SK-N-MC (cell line): ENCODE measurements around the gene PDP2.

Experiments used
- DNase-seq: peaks from one replicate; pipeline ENCODE4 v3.0.0-alpha.2; 2011; ENCODE audit warnings: low read depth, low spot score
- H3K27ac ChIP-seq: fragments of 200-600 bp; sonication (generic); 2 replicates; pipeline ENCODE4 v1.5.1; 2016; ENCODE audit warnings: mixed run types
- H3K36me3 ChIP-seq: fragments of 200-600 bp; sonication (generic); 2 replicates; pipeline ENCODE4 v1.6.1; 2017; ENCODE audit warnings: antibody characterized with exemption, low read length, mixed read lengths; ENCODE audit not compliant: insufficient read depth
- H3K4me3 ChIP-seq: fragments of 200-600 bp; sonication (generic); 2 replicates; pipeline ENCODE4 v1.5.1; 2016
- H3K9ac ChIP-seq: fragments of 200-600 bp; sonication (generic); 2 replicates; pipeline ENCODE4 v1.8.0; 2017; ENCODE audit warnings: mixed run types, mixed read lengths; ENCODE audit not compliant: insufficient read length
- H3K9me3 ChIP-seq: fragments of 200-600 bp; sonication (generic); 2 replicates; pipeline ENCODE4 v1.6.1; 2017; ENCODE audit warnings: low read depth, mild to moderate bottlenecking, antibody characterized with exemption, low read length, moderate library complexity, mixed read lengths
- EZH2 ChIP-seq: fragments of 200-600 bp; sonication (generic); IDR thresholded peaks from one replicate; pipeline ENCODE4 v1.6.1; 2017; ENCODE audit warnings: antibody characterized with exemption
- FOXP2 ChIP-seq: optimal IDR thresholded peaks from 2 replicates; pipeline ENCODE3; 2011; ENCODE audit warnings: mild to moderate bottlenecking, moderate library complexity; ENCODE audit not compliant: insufficient read depth; ENCODE audit errors: extremely low read length, control extremely low read depth
- POLR2AphosphoS5 ChIP-seq: IDR thresholded peaks from 2 replicates; pipeline ENCODE4 v1.6.1; 2012; ENCODE audit warnings: mild to moderate bottlenecking, low read depth, low read length, borderline replicate concordance

The PDP2 gene

GRCh38 chr16:66844342-66845079 lies 35.8 kb upstream of the PDP2 start, which contains the start of gene CA7:
Gene CA7 (plus strand): TSS chr16:66844414. CDS start chr16:66844488, 74 bp downstream.
- Histone ChIP-seq H3K9me3 (no peaks in the 10 kb centered on the region), H3K9ac (no peak within 1 kb of the TSS), H3K4me3 (peak within 1 kb of the TSS; percentile 22; the same call in 1 of the 2 replicates), H3K36me3 (no peaks in the 10 kb centered on the region), H3K27ac (no peak within 1 kb of the TSS)
- DNase-seq, result no peak
- no peak for TF ChIP-seq POLR2AphosphoS5
- no peak for TF ChIP-seq FOXP2
- no peak for TF ChIP-seq EZH2

- no peak for DNase-seq
- TF ChIP-seq FOXP2 (no peak), EZH2 (no peak)
- Histone ChIP-seq H3K4me3 (peak overlapping the region; percentile 22; the same call in 1 of the 2 replicates), H3K27ac (no peak overlapping the region), H3K9ac (no peak overlapping the region), H3K9me3 (no peaks in the 10 kb centered on the region), H3K36me3 (no peaks in the 10 kb centered on the region)
Measured at GRCh38 chr16:66845080-66845410, 35.3 kb upstream of the PDP2 start.

- no peaks in the 10 kb centered on the region for H3K36me3 ChIP-seq
- DNase-seq, result no peak
- H3K4me3 ChIP-seq, result no peak overlapping the region
- H3K9me3 ChIP-seq, result no peaks in the 10 kb centered on the region
- H3K9ac ChIP-seq, result no peak overlapping the region
- H3K27ac ChIP-seq, result no peak overlapping the region
- TF ChIP-seq POLR2AphosphoS5 (no peak), FOXP2 (no peak), EZH2 (no peak)
Measured at GRCh38 chr16:66845791-66846221, 34.5 kb upstream of the PDP2 start.

DNA sequence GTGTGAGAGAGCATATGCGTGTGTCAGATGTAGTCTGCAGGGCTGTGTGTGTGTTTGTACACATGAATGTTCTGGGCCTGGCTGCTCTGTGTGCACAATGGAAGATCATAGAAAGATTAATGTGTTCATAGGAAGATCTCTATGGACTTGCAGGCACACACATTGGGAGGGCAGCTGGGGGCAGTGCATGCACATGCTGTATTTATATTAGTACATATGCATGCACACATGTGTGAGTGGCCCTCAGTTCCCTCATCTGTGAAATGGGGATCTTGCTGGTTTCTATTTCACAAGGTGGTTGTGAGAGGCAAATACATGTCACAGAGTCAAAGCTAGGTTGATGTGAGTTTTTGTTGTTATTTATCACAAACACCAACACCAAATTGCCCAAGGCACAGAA lies 34.0 kb upstream of the PDP2 start:
- H3K36me3 ChIP-seq, result no peaks in the 10 kb centered on the region
- H3K4me3 ChIP-seq, result no peak overlapping the region
- no peak overlapping the region for H3K9ac ChIP-seq
- no peak for TF ChIP-seq POLR2AphosphoS5
- no peak for TF ChIP-seq EZH2
- no peak for TF ChIP-seq FOXP2
- no peaks in the 10 kb centered on the region for H3K9me3 ChIP-seq
- DNase-seq, result no peak
- H3K27ac ChIP-seq, result no peak overlapping the region

- DNase-seq, result no peak
- TF ChIP-seq FOXP2 (no peak), EZH2 (no peak), POLR2AphosphoS5 (no peak)
- Histone ChIP-seq H3K27ac (no peak overlapping the region), H3K4me3 (no peak overlapping the region), H3K36me3 (no peaks in the 10 kb centered on the region), H3K9me3 (no peaks in the 10 kb centered on the region), H3K9ac (no peak overlapping the region)
Measured at GRCh38 chr16:66846831-66847230, 33.5 kb upstream of the PDP2 start.

- Histone ChIP-seq H3K4me3 (no peak overlapping the region), H3K9ac (no peak overlapping the region)
- TF ChIP-seq EZH2 (no peak), POLR2AphosphoS5 (no peak), FOXP2 (no peak)
Measured at GRCh38 chr16:66847533-66848067, 32.7 kb upstream of the PDP2 start.

GRCh38 chr16:66848172-66848571 lies 32.1 kb upstream of the PDP2 start:
- Histone ChIP-seq H3K9ac (no peak overlapping the region), H3K9me3 (no peaks in the 10 kb centered on the region), H3K36me3 (no peaks in the 10 kb centered on the region), H3K4me3 (no peak overlapping the region), H3K27ac (no peak overlapping the region)
- TF ChIP-seq POLR2AphosphoS5 (no peak), EZH2 (no peak), FOXP2 (no peak)
- DNase-seq, result no peak

More at GRCh38 chr16:66847533-66848067, 32.7 kb upstream of the PDP2 start:
- Histone ChIP-seq H3K9me3 (no peaks in the 10 kb centered on the region), H3K27ac (no peak overlapping the region), H3K36me3 (no peaks in the 10 kb centered on the region)
- DNase-seq, result no peak

- Histone ChIP-seq H3K4me3 (no peak overlapping the region), H3K36me3 (no peaks in the 10 kb centered on the region), H3K27ac (no peak overlapping the region), H3K9me3 (no peaks in the 10 kb centered on the region), H3K9ac (no peak overlapping the region)
- DNase-seq, result no peak
- TF ChIP-seq POLR2AphosphoS5 (no peak), EZH2 (no peak), FOXP2 (no peak)
Measured at GRCh38 chr16:66849021-66849420, 31.3 kb upstream of the PDP2 start.

GRCh38 chr16:66849549-66849948 lies 30.8 kb upstream of the PDP2 start:
- DNase-seq, result no peak
- Histone ChIP-seq H3K27ac (no peak overlapping the region), H3K9me3 (no peaks in the 10 kb centered on the region), H3K4me3 (no peak overlapping the region), H3K9ac (no peak overlapping the region), H3K36me3 (no peaks in the 10 kb centered on the region)
- TF ChIP-seq POLR2AphosphoS5 (no peak), FOXP2 (no peak), EZH2 (no peak)
